ENCODE results near the gene DDX24. TPM values are rescaled to one million over a fixed set of nuclear protein-coding genes. Genes with fewer than 3 reads are reported as not detected.

Gene DDX24
- total and polyA plus RNA-seq, 2 of the 8 experiments (the other 6 are each of a cell fraction or from before 2014, with no cell fraction given), result 89.0 to 201 TPM

DNA sequence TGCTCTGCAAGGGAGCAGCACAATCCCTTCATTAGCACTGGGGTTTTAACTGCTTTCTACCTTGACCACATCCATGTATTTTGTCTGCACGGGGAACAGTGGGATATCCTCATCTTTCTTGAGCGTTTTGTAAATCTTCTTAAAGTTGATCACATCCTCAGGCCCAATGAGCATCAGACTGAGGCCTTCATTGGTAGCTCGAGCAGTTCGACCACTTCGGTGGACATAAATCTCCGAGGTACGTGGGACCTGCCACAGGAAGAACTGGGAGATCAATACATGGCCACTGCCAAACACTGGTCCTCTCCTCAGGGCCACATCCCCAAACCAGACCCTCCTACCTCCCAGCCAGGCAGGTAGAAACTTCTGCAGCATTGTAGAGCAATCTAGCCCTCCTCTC is 26.1 kb downstream of the DDX24 start:
- no peak overlapping the region for H3K56ac ChIP-seq (replicated peaks; ENCODE audit: insufficient read length, low read depth, low read length)
- no peak for FAIRE-seq
- H3K36me3 ChIP-seq (ENCODE audit: control insufficient read depth in 2 of 4, insufficient read depth in 4 of 4, low read length in 3 of 4), result peaks cover 30 to 82% (median 61%) of the 10 kb centered on the region in 4 experiments

More for the DNA sequence above, 26.1 kb downstream of the DDX24 start:
- H3K79me1 ChIP-seq (ENCODE audit: low read depth, low read length), result no peaks in the 10 kb centered on the region; the same call in 1 of the 2 replicates
- H3K9ac ChIP-seq (replicated peaks in 1 of 4; ENCODE audit: extremely low read depth in 1 of 4, low read depth in 3 of 4, low read length in 3 of 4), result no peak overlapping the region
- no peak overlapping the region for H3K4me3 ChIP-seq (ENCODE audit: extremely low read depth in 1 of 4, insufficient read depth in 2 of 4, low read depth in 3 of 4, low read length in 4 of 4)
- H2BK15ac ChIP-seq (ENCODE audit: low read length), result no peak overlapping the region
- no peak overlapping the region for H3K23ac ChIP-seq (ENCODE audit: insufficient read length)
- no peaks in the 10 kb centered on the region for H3K23me2 ChIP-seq (ENCODE audit: low read depth, low read length)
- H3K4ac ChIP-seq (replicated peaks; ENCODE audit: insufficient read length, low read depth, low read length), result no peak overlapping the region
- H2BK20ac ChIP-seq (ENCODE audit: low read length), result no peak overlapping the region
- no peaks in the 10 kb centered on the region for H3K9me3 ChIP-seq (ENCODE audit: insufficient read depth in 2 of 2, low read depth in 1 of 2, low read length in 1 of 2)
- ChIA-PET POLR2A (ENCODE audit: partially characterized antibody) (no interaction called here), CTCF (ENCODE audit: partially characterized antibody) (interaction anchor here (1.7 to 17.4 kb wide), 5 partner anchors 11 to 251 kb away, joined by 4 to 148 read pairs (median 27); no protein-coding TSS in a partner anchor)
- peaks cover 1 to 6% of the 10 kb centered on the region in 2 experiments for H4K20me1 ChIP-seq (replicated peaks in 1 of 2; ENCODE audit: control insufficient read depth in 1 of 2, insufficient read depth in 2 of 2, low read length in 2 of 2)
- no peak overlapping the region for H4K8ac ChIP-seq (ENCODE audit: extremely low read depth, insufficient read depth, low read length)
- DNase-seq (ENCODE audit: low read depth in 1 of 2, low spot score in 2 of 2), result no peak
- H4K91ac ChIP-seq (replicated peaks; ENCODE audit: insufficient read length, low read length), result no peak overlapping the region
- H3K79me2 ChIP-seq (ENCODE audit: control insufficient read depth in 1 of 2, insufficient read depth in 2 of 2, low read length in 2 of 2), result no peaks in the 10 kb centered on the region
- H3K27ac ChIP-seq (ENCODE audit: low read depth, low read length), result no peak overlapping the region
- no peak overlapping the region for H2BK120ac ChIP-seq (replicated peaks; ENCODE audit: low read depth, low read length)
- no peaks in the 10 kb centered on the region for H3K27me3 ChIP-seq (replicated peaks in 1 of 4; ENCODE audit: control insufficient read depth in 3 of 4, extremely low read depth in 1 of 4, insufficient read depth in 3 of 4, low read length in 3 of 4)
- WGBS, 2 experiments (ENCODE audit: extremely low coverage in 1 of 2, insufficient coverage in 1 of 2, insufficient read length in 1 of 2, insufficient replicate concordance in 2 of 2, low coverage in 1 of 2, low lambda C conversion rate in 2 of 2, missing lambda C conversion rate in 1 of 2), result 85% methylated on average over 7 of the region's 7 CpGs; no CpG with 5 or more reads in 1 of the 2 experiments
- no peaks in the 10 kb centered on the region; a peak in 1 of 7 replicates for H3K4me1 ChIP-seq (replicated peaks in 1 of 4; ENCODE audit: control insufficient read depth in 3 of 4, insufficient read depth in 4 of 4, low read length in 3 of 4)
- H4K5ac ChIP-seq (ENCODE audit: insufficient read length, low read depth, low read length), result no peak overlapping the region
- TF ChIP-seq CREB1 (IDR thresholded peaks at IDR 0.05), result no peak
- TF ChIP-seq SP1 (IDR thresholded peaks at IDR 0.05; ENCODE audit: low read depth, low read length), result no peak
- no peak for TF ChIP-seq CHD2 (IDR thresholded peaks at IDR 0.05; ENCODE audit: low read length)
- no peak for TF ChIP-seq HDAC2 (IDR thresholded peaks at IDR 0.05; ENCODE audit: borderline replicate concordance in 1 of 2, low read depth in 2 of 2, low read length in 2 of 2)
- TF ChIP-seq TBP (IDR thresholded peaks at IDR 0.05; ENCODE audit: low read depth, low read length), result no peak
- TF ChIP-seq SP4 (IDR thresholded peaks at IDR 0.05; ENCODE audit: low read length), result no peak
- TF ChIP-seq NANOG (IDR thresholded peaks at IDR 0.05; ENCODE audit: insufficient read depth, low read depth, low read length, poor library complexity, severe bottlenecking), result no peak
- TF ChIP-seq TEAD4 (IDR thresholded peaks at IDR 0.05; ENCODE audit: low read depth, low read length), result no peak
- TF ChIP-seq FOSL1 (IDR thresholded peaks at IDR 0.05; ENCODE audit: insufficient read depth, low read depth, low read length), result no peak
- TF ChIP-seq CBX8 (IDR thresholded peaks at IDR 0.05; ENCODE audit: borderline replicate concordance, low read depth, low read length), result no peak
- no peak for TF ChIP-seq NRF1 (IDR thresholded peaks at IDR 0.05; ENCODE audit: low read depth, low read length)
- H2AK5ac ChIP-seq (ENCODE audit: low read depth, low read length), result no peak overlapping the region
- no peak overlapping the region for H2AFZ ChIP-seq (ENCODE audit: low read length)
- H3K18ac ChIP-seq (ENCODE audit: extremely low read depth, low read length), result no peak overlapping the region
- no peak overlapping the region for H2BK5ac ChIP-seq (ENCODE audit: low read depth, low read length)
- H3K4me2 ChIP-seq (ENCODE audit: insufficient read depth in 1 of 2, low read depth in 2 of 2, low read length in 2 of 2), result no peak overlapping the region
- H3K14ac ChIP-seq (ENCODE audit: insufficient read length), result no peak overlapping the region
- H2BK12ac ChIP-seq (ENCODE audit: low read depth, low read length), result no peak overlapping the region
